Calu3 (cell line): ENCODE measurements around the gene HMGB1. TPM values are rescaled to one million over a fixed set of nuclear protein-coding genes. Genes with fewer than 3 reads are reported as not detected.

Experiments used
- BruUV-seq: library from RNA; stranded (reverse); fragments of 400-500 nt; replicated peaks from 2 replicates; lab custom pipeline; 2021; lab: Mats Ljungman, UMichigan
- CTCF ChIA-PET: fragments of 300-600 bp; sonication (Branson Sonifier 250); formaldehyde crosslinking; loops from one replicate; lab custom pipeline; 2022; ENCODE audit warnings: antibody characterized with exemption; lab: Charles Lee
- DNase-seq: peaks from one replicate; pipeline ENCODE4 v3.0.0; 2022
- H3K27ac Mint-ChIP-seq: one replicate; pipeline ENCODE4 v1.8.0; 2022; ENCODE audit warnings: mixed read lengths; ENCODE audit not compliant: unreplicated experiment
- H3K27me3 Mint-ChIP-seq: one replicate; pipeline ENCODE4 v1.8.0; 2022; ENCODE audit warnings: mixed read lengths; ENCODE audit not compliant: unreplicated experiment
- H3K36me3 Mint-ChIP-seq: one replicate; pipeline ENCODE4 v1.8.0; 2022; ENCODE audit warnings: mild to moderate bottlenecking, moderate library complexity, mixed read lengths; ENCODE audit not compliant: insufficient read depth, unreplicated experiment
- H3K4me1 Mint-ChIP-seq: one replicate; pipeline ENCODE4 v1.8.0; 2022; ENCODE audit warnings: mild to moderate bottlenecking, low read depth, mixed read lengths; ENCODE audit not compliant: unreplicated experiment
- H3K4me3 Mint-ChIP-seq: one replicate; pipeline ENCODE4 v1.8.0; 2022; ENCODE audit warnings: mild to moderate bottlenecking, low read depth, moderate library complexity, mixed read lengths; ENCODE audit not compliant: unreplicated experiment
- H3K9me3 Mint-ChIP-seq: one replicate; pipeline ENCODE4 v1.8.0; 2022; ENCODE audit warnings: low read depth, mixed read lengths; ENCODE audit not compliant: unreplicated experiment
- intact Hi-C: fragments of 100-400 bp; cut with micrococcal nuclease; formaldehyde crosslinking; loops from one replicate; pipeline ENCODE4 v1.10.0; 2022; ENCODE audit not compliant: unreplicated experiment
- total RNA-seq: library from RNA; stranded (reverse); gene quantifications from 2 replicates; pipeline ENCODE4 v1.2.3, GENCODE V29; 2022
- TF ChIP-seq, protein P1 (sequence below): fragments of 200-600 bp; IDR thresholded peaks from one replicate; pipeline ENCODE4 v1.8.0; 2022; ENCODE audit warnings: antibody characterized with exemption; ENCODE audit not compliant: unreplicated experiment

Gene HMGB1
- total RNA-seq, 1 experiment from 2014 or later: 410 TPM

- CTCF ChIA-PET: no interaction called here
- Mint-ChIP-seq H3K4me3 (no peak overlapping the region), H3K4me1 (no peaks in the 10 kb centered on the region), H3K9me3 (no peaks in the 10 kb centered on the region), H3K27ac (no peak overlapping the region), H3K27me3 (no peaks in the 10 kb centered on the region), H3K36me3 (no peaks in the 10 kb centered on the region)
- BruUV-seq: no TSS peak
- intact Hi-C loops: no loop called here
- no peak for DNase-seq
- TF ChIP-seq, protein P1, sequence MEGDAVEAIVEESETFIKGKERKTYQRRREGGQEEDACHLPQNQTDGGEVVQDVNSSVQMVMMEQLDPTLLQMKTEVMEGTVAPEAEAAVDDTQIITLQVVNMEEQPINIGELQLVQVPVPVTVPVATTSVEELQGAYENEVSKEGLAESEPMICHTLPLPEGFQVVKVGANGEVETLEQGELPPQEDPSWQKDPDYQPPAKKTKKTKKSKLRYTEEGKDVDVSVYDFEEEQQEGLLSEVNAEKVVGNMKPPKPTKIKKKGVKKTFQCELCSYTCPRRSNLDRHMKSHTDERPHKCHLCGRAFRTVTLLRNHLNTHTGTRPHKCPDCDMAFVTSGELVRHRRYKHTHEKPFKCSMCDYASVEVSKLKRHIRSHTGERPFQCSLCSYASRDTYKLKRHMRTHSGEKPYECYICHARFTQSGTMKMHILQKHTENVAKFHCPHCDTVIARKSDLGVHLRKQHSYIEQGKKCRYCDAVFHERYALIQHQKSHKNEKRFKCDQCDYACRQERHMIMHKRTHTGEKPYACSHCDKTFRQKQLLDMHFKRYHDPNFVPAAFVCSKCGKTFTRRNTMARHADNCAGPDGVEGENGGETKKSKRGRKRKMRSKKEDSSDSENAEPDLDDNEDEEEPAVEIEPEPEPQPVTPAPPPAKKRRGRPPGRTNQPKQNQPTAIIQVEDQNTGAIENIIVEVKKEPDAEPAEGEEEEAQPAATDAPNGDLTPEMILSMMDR: no peak
Measured at GRCh38 chr13:30504081-30504480, 38.3 kb upstream of the HMGB1 start.

DNA sequence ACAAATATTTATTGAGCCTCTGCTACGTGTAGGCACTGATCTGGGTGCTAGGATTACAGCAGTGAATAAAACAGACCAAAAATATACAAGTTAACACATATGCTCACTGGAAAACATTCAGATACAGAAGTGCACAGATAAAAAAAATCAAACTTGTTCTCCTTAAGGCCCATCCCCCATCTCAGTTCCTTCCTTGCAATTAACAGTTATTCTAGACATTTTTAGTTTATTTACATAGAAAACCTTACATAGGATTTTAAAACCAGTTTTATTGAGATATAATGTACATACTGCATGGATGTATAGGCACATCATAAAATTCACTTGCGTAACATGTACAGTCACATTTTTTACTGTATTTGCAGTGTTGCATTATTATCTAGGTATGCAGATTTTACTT is 36.5 kb upstream of the HMGB1 start:
- no peaks in the 10 kb centered on the region for H3K4me1 Mint-ChIP-seq
- TF ChIP-seq, protein P1: no peak
- no TSS peak for BruUV-seq
- H3K4me3 Mint-ChIP-seq: no peak overlapping the region
- no peaks in the 10 kb centered on the region for H3K36me3 Mint-ChIP-seq
- H3K27ac Mint-ChIP-seq: no peak overlapping the region
- DNase-seq: no peak
- H3K9me3 Mint-ChIP-seq: no peaks in the 10 kb centered on the region
- no peaks in the 10 kb centered on the region for H3K27me3 Mint-ChIP-seq
- intact Hi-C loops: no loop called here
- CTCF ChIA-PET: no interaction called here

DNA sequence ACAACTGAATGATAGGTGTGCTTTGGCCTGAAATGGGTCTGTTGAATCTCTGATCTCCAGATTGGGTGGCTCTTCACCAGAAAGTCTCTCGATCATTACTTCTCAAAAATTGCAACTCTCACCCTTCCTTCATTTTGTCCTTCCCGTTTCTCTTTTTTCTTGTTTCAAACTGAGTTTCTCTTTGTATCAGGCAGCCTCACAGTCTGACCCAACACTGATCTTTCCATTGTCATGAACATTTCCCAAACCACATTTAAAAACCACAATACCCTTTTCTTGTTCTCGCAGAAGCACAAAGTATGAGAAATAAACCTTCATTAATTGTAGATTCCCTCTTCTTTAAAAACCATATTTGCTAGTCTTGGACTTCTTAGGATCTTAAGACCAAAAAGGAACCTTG is 33.6 kb upstream of the HMGB1 start:
- CTCF ChIA-PET: no interaction called here
- Mint-ChIP-seq H3K27ac (no peak overlapping the region), H3K27me3 (no peaks in the 10 kb centered on the region), H3K9me3 (no peaks in the 10 kb centered on the region), H3K36me3 (no peaks in the 10 kb centered on the region), H3K4me1 (no peaks in the 10 kb centered on the region), H3K4me3 (no peak overlapping the region)
- DNase-seq: no peak
- TF ChIP-seq, protein P1: no peak
- intact Hi-C loops: no loop called here
- no TSS peak for BruUV-seq

DNA sequence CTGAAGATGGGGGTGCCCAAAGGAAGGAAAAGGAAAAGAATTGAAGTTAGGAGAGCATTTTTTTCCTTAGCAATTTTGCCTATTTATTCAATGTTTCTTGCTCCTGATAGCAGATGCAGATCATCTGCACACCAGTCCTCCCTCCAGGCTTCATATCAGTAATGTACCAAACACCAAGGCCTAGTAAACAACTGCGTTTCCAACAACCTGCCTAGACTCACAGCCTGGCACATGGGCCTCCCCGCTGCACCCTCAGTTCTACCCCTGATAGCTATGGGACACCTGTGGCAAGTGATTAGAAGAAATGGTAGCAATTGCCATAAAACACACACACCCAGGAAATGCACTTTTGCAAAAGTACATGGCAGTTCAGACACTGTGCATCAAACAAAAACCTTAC is 30.4 kb upstream of the HMGB1 start:
- H3K36me3 Mint-ChIP-seq: no peaks in the 10 kb centered on the region
- H3K9me3 Mint-ChIP-seq: no peaks in the 10 kb centered on the region
- no TSS peak for BruUV-seq
- no peaks in the 10 kb centered on the region for H3K4me1 Mint-ChIP-seq
- no peak overlapping the region for H3K27ac Mint-ChIP-seq
- no peak for DNase-seq
- TF ChIP-seq, protein P1: no peak
- no peaks in the 10 kb centered on the region for H3K27me3 Mint-ChIP-seq
- CTCF ChIA-PET: no interaction called here
- no peak overlapping the region for H3K4me3 Mint-ChIP-seq
- intact Hi-C loops: no loop called here
